ENCODE results near the gene ZC2HC1C. TPM values are rescaled to one million over a fixed set of nuclear protein-coding genes. Genes with fewer than 3 reads are reported as not detected.

The ZC2HC1C gene
- total and polyA plus RNA-seq, 2 experiments from 2014 or later: 1.7 to 3.8 TPM

DNA sequence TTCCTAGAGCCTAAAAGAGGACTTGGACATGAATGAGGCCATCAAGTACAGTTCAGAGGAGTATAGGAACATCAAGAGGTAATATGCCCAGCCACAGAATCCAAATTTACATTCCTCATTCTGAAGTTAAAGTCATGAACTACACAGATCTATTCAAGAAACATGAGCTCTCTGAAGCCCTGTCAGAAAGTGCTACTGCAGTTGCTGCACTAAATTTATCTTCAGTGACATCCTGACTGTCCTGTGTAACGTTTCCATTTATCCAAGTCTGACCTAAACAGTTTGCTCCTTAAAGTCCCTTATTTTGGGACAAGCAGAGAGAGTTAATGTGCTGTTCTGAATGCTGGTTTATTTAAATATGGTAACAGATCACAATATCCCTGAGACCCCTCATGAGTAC lies 29.2 kb downstream of the ZC2HC1C start:
- no peaks in the 10 kb centered on the region for H3K27me3 ChIP-seq
- WGBS (ENCODE audit: low lambda C conversion rate, missing lambda C conversion rate): 50% methylated on average over 1 of the region's 1 CpG
- H4K20me1 ChIP-seq (ENCODE audit: insufficient read depth, poor library complexity, severe bottlenecking): no peaks in the 10 kb centered on the region
- H3K4me1 ChIP-seq (ENCODE audit: insufficient read depth): peaks cover 3% of the 10 kb centered on the region
- H3K79me2 ChIP-seq: no peaks in the 10 kb centered on the region
- no peak overlapping the region for H3K4me3 ChIP-seq
- no peak overlapping the region for H2AFZ ChIP-seq
- TF ChIP-seq, protein P1, sequence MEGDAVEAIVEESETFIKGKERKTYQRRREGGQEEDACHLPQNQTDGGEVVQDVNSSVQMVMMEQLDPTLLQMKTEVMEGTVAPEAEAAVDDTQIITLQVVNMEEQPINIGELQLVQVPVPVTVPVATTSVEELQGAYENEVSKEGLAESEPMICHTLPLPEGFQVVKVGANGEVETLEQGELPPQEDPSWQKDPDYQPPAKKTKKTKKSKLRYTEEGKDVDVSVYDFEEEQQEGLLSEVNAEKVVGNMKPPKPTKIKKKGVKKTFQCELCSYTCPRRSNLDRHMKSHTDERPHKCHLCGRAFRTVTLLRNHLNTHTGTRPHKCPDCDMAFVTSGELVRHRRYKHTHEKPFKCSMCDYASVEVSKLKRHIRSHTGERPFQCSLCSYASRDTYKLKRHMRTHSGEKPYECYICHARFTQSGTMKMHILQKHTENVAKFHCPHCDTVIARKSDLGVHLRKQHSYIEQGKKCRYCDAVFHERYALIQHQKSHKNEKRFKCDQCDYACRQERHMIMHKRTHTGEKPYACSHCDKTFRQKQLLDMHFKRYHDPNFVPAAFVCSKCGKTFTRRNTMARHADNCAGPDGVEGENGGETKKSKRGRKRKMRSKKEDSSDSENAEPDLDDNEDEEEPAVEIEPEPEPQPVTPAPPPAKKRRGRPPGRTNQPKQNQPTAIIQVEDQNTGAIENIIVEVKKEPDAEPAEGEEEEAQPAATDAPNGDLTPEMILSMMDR (IDR thresholded peaks at IDR 0.05; ENCODE audit: poor library complexity): no peak
- TF ChIP-seq EZH2phosphoT487 (IDR thresholded peaks at IDR 0.05; ENCODE audit: low read depth, severe bottlenecking, unreplicated experiment) (no peak), EZH2 (IDR thresholded peaks at IDR 0.05; ENCODE audit: borderline replicate concordance) (no peak)
- H3K9me3 ChIP-seq (ENCODE audit: low read depth): no peaks in the 10 kb centered on the region
- no peak overlapping the region for H3K27ac ChIP-seq
- H3K36me3 ChIP-seq (replicated peaks; ENCODE audit: insufficient read depth, low read depth): no peaks in the 10 kb centered on the region
- DNase-seq (ENCODE audit: low spot score): no peak
- H3K9me2 ChIP-seq (replicated peaks; ENCODE audit: insufficient read depth): no peaks in the 10 kb centered on the region
- no peak overlapping the region for H3K4me2 ChIP-seq

DNA sequence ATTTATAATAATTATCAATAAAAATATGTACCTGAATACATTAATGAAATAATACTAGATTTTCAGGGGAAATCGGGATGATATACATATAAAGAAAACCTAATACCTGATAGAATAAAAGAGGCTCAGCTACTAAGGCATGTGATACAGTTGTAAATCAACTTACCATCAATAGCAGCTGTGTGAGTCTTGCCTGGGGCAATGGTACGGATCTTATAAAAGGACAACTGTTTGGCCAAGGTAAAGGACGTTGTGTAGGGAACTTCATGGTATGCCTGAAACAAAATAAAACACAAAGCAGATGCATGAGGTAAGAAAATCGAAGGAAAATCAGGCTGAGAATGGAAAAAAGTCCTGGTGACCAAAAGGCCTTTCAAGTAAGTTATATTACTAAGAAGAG lies 32.0 kb downstream of the ZC2HC1C start:
- DNase-seq (ENCODE audit: low spot score): no peak
- H3K9me2 ChIP-seq (replicated peaks; ENCODE audit: insufficient read depth): no peaks in the 10 kb centered on the region
- no peaks in the 10 kb centered on the region for H4K20me1 ChIP-seq (ENCODE audit: insufficient read depth, poor library complexity, severe bottlenecking)
- no peaks in the 10 kb centered on the region for H3K9me3 ChIP-seq (ENCODE audit: low read depth)
- no peak overlapping the region for H3K4me3 ChIP-seq
- H3K27ac ChIP-seq: no peak overlapping the region
- H3K27me3 ChIP-seq: no peaks in the 10 kb centered on the region
- no peaks in the 10 kb centered on the region for H3K79me2 ChIP-seq
- TF ChIP-seq, protein P1 (IDR thresholded peaks at IDR 0.05; ENCODE audit: poor library complexity): no peak
- TF ChIP-seq EZH2phosphoT487 (IDR thresholded peaks at IDR 0.05; ENCODE audit: low read depth, severe bottlenecking, unreplicated experiment) (no peak), EZH2 (IDR thresholded peaks at IDR 0.05; ENCODE audit: borderline replicate concordance) (no peak)
- WGBS (ENCODE audit: low lambda C conversion rate, missing lambda C conversion rate): 75% methylated on average over 4 of the region's 4 CpGs
- H3K4me2 ChIP-seq: no peak overlapping the region
- no peak overlapping the region for H2AFZ ChIP-seq
- H3K36me3 ChIP-seq (replicated peaks; ENCODE audit: insufficient read depth, low read depth): no peaks in the 10 kb centered on the region
- peaks cover 3% of the 10 kb centered on the region for H3K4me1 ChIP-seq (ENCODE audit: insufficient read depth)

DNA sequence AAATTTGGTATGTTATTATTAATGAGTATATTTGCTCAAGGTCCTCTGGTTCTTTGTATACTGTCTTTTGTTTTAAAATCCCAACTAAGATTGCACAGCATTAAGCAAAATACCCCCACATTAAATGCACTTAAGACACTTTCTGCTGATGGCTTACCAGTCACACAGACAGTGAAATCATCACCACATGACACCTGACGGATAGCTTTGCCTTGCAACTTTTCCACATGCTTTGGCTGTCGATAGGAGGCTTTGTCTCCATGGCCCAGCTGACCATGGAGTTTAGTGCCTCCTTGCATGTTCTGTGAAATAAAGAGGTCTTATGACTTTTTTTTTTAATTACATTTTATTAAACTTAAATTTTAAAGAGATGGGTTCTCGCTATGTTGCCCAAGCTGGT lies 37.7 kb downstream of the ZC2HC1C start:
- no peaks in the 10 kb centered on the region for H3K9me3 ChIP-seq (ENCODE audit: low read depth)
- no peak overlapping the region for H3K4me2 ChIP-seq
- WGBS (ENCODE audit: low lambda C conversion rate, missing lambda C conversion rate): 77% methylated on average over 3 of the region's 3 CpGs
- H3K27ac ChIP-seq: no peak overlapping the region
- no peak for DNase-seq (ENCODE audit: low spot score)
- H3K79me2 ChIP-seq: no peaks in the 10 kb centered on the region
- H3K9me2 ChIP-seq (replicated peaks; ENCODE audit: insufficient read depth): no peaks in the 10 kb centered on the region
- TF ChIP-seq EZH2 (IDR thresholded peaks at IDR 0.05; ENCODE audit: borderline replicate concordance) (no peak), EZH2phosphoT487 (IDR thresholded peaks at IDR 0.05; ENCODE audit: low read depth, severe bottlenecking, unreplicated experiment) (no peak)
- TF ChIP-seq, protein P1 (IDR thresholded peaks at IDR 0.05; ENCODE audit: poor library complexity): no peak
- H3K4me1 ChIP-seq (ENCODE audit: insufficient read depth): no peaks in the 10 kb centered on the region
- H4K20me1 ChIP-seq (ENCODE audit: insufficient read depth, poor library complexity, severe bottlenecking): no peaks in the 10 kb centered on the region
- H3K27me3 ChIP-seq: no peaks in the 10 kb centered on the region
- no peak overlapping the region for H3K4me3 ChIP-seq
- H3K36me3 ChIP-seq (replicated peaks; ENCODE audit: insufficient read depth, low read depth): no peaks in the 10 kb centered on the region
- no peak overlapping the region for H2AFZ ChIP-seq

DNA sequence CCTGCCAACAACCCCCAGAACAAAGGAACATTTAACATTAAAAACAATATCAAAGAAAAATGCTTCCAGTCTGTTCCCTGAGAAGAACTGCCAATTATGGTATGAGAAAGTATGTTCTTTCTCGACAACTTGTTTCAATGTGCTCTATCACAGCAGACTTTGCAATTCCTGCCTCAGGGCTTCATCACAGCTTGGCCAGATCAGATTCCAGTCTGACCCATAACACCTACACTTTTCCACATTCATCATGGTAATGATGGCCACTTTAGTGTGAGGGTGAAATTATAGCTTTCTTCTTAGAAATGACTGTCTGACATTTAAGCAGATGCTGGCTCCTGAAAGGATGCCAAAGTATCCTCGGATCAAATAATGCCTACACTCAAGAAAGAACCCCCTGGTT lies 40.4 kb downstream of the ZC2HC1C start:
- Histone ChIP-seq H3K4me2 (no peak overlapping the region), H3K27me3 (no peaks in the 10 kb centered on the region), H3K9me2 (replicated peaks; ENCODE audit: insufficient read depth) (no peaks in the 10 kb centered on the region), H4K20me1 (ENCODE audit: insufficient read depth, poor library complexity, severe bottlenecking) (no peaks in the 10 kb centered on the region), H3K27ac (no peak overlapping the region), H3K79me2 (no peaks in the 10 kb centered on the region), H3K4me1 (ENCODE audit: insufficient read depth) (no peaks in the 10 kb centered on the region), H3K9me3 (ENCODE audit: low read depth) (no peaks in the 10 kb centered on the region), H3K4me3 (no peak overlapping the region), H2AFZ (no peak overlapping the region), H3K36me3 (replicated peaks; ENCODE audit: insufficient read depth, low read depth) (no peaks in the 10 kb centered on the region)
- WGBS (ENCODE audit: low lambda C conversion rate, missing lambda C conversion rate): 80% methylated on average over 2 of the region's 2 CpGs
- no peak for DNase-seq (ENCODE audit: low spot score)
- TF ChIP-seq, protein P1 (IDR thresholded peaks at IDR 0.05; ENCODE audit: poor library complexity): no peak
- TF ChIP-seq EZH2phosphoT487 (IDR thresholded peaks at IDR 0.05; ENCODE audit: low read depth, severe bottlenecking, unreplicated experiment): no peak
- TF ChIP-seq EZH2 (IDR thresholded peaks at IDR 0.05; ENCODE audit: borderline replicate concordance): no peak

All from hepatocyte (in vitro differentiated cells).